IMR-90 (cell line): ENCODE results near the gene ARMS2. TPM values are rescaled to one million over a fixed set of nuclear protein-coding genes. Genes with fewer than 3 reads are reported as not detected.

Experiments
- ATAC-seq: fragments of 200-7000 bp; cut with Tn5 transposase; 2 replicates; pipeline ENCODE4 v1.9.1; 2020; ENCODE audit warnings: low read depth, mild to moderate bottlenecking, moderate library complexity
- BruUV-seq: library from RNA; stranded (reverse); fragments of 400-500 nt; replicated peaks from 2 replicates; lab custom pipeline; 2021; lab: Mats Ljungman, UMichigan
- CTCF ChIA-PET: fragments of 300-600 bp; formaldehyde crosslinking; extraction: SDS; loops from one replicate; lab custom pipeline; 2021; ENCODE audit warnings: antibody characterized with exemption; lab: Yijun Ruan, JAX
- POLR2A ChIA-PET: fragments of 300-600 bp; sonication (Branson Sonifier 250); formaldehyde crosslinking; loops from one replicate; lab custom pipeline; 2022; ENCODE audit warnings: antibody characterized with exemption; ENCODE audit not compliant: unreplicated experiment; lab: Charles Lee
- DNase-seq: peaks from one replicate; pipeline ENCODE4 v3.0.0; 2013
- H2AFZ ChIP-seq: replicated peaks from 2 replicates; pipeline ENCODE3; 2013; ENCODE audit warnings: low read length, mild to moderate bottlenecking; ENCODE audit not compliant: poor library complexity
- H2AK5ac ChIP-seq: 2 replicates; pipeline ENCODE4 v1.6.1; 2013; ENCODE audit warnings: low read depth, low read length, inconsistent platforms
- H2AK9ac ChIP-seq: replicated peaks from 2 replicates; pipeline ENCODE3; 2013; ENCODE audit warnings: mild to moderate bottlenecking, low read depth, low read length, moderate library complexity; ENCODE audit not compliant: poor library complexity
- H2BK120ac ChIP-seq: 2 replicates; pipeline ENCODE4 v1.6.1; 2013; ENCODE audit warnings: low read depth, low read length, inconsistent platforms
- H2BK15ac ChIP-seq: 3 replicates; pipeline ENCODE4 v1.6.1; 2013; ENCODE audit warnings: low read depth, low read length, inconsistent platforms
- H2BK20ac ChIP-seq: 2 replicates; pipeline ENCODE4 v1.6.1; 2013; ENCODE audit warnings: low read depth, mild to moderate bottlenecking, inconsistent platforms, low read length, moderate library complexity
- H2BK5ac ChIP-seq: 2 replicates; pipeline ENCODE4 v1.6.1; 2013; ENCODE audit warnings: mild to moderate bottlenecking, low read depth, low read length, inconsistent platforms; ENCODE audit not compliant: poor library complexity, severe bottlenecking
- H3K14ac ChIP-seq: replicated peaks from 2 replicates; pipeline ENCODE4 v1.6.1; 2013; ENCODE audit warnings: low read depth, low read length, inconsistent platforms
- H3K18ac ChIP-seq: 2 replicates; pipeline ENCODE4 v1.6.1; 2013; ENCODE audit warnings: low read depth, low read length, control low read depth
- H3K23ac ChIP-seq: 2 replicates; pipeline ENCODE4 v1.6.1; 2013; ENCODE audit warnings: low read depth, low read length, inconsistent platforms
- H3K27ac ChIP-seq: 2 replicates; pipeline ENCODE4 v1.5.1; 2013; ENCODE audit warnings: mild to moderate bottlenecking, control low read depth, low read length; ENCODE audit not compliant: insufficient read depth
- H3K27me3 ChIP-seq: 2 replicates; pipeline ENCODE4 v1.6.1; 2013; ENCODE audit warnings: low read length; ENCODE audit not compliant: control insufficient read depth, insufficient read depth
- H3K36me3 ChIP-seq: 2 replicates; pipeline ENCODE4 v1.6.1; 2013; ENCODE audit warnings: low read length, mixed read lengths; ENCODE audit not compliant: control insufficient read depth, insufficient read depth
- H3K4ac ChIP-seq: 2 replicates; pipeline ENCODE4 v1.6.1; 2013; ENCODE audit warnings: low read depth, low read length, inconsistent platforms
- H3K4me1 ChIP-seq: 2 replicates; pipeline ENCODE4 v1.6.1; 2013; ENCODE audit warnings: low read length, mixed read lengths; ENCODE audit not compliant: control insufficient read depth, insufficient read depth
- H3K4me2 ChIP-seq: 2 replicates; pipeline ENCODE4 v1.6.1; 2013; ENCODE audit warnings: low read depth, mild to moderate bottlenecking, control low read depth, low read length, moderate library complexity
- H3K4me3 ChIP-seq: 2 replicates; pipeline ENCODE4 v1.5.1; 2013; ENCODE audit warnings: low read depth, mild to moderate bottlenecking, control low read depth, low read length, moderate library complexity; ENCODE audit not compliant: insufficient read depth
- H3K56ac ChIP-seq: 2 replicates; pipeline ENCODE4 v1.6.1; 2013; ENCODE audit warnings: low read length, inconsistent platforms; ENCODE audit not compliant: insufficient read depth; ENCODE audit errors: extremely low read depth
- H3K79me1 ChIP-seq, 2 experiments: 2 replicates each; pipeline ENCODE4 v1.6.1; 2013; ENCODE audit warnings: low read length in 2 of 2, inconsistent platforms in 1 of 2, low read depth in 1 of 2
- H3K9ac ChIP-seq: 2 replicates; pipeline ENCODE4 v1.6.1; 2013; ENCODE audit warnings: low read depth, low read length, control low read depth
- H3K9me1 ChIP-seq: 2 replicates; pipeline ENCODE4 v1.6.1; 2013; ENCODE audit warnings: low read length, inconsistent platforms; ENCODE audit not compliant: insufficient read depth
- H3K9me3 ChIP-seq: 2 replicates; pipeline ENCODE4 v1.6.1; 2013; ENCODE audit warnings: low read length; ENCODE audit not compliant: control insufficient read depth, insufficient read depth
- H4K20me1 ChIP-seq: 2 replicates; pipeline ENCODE4 v1.6.1; 2013; ENCODE audit warnings: low read length, inconsistent platforms; ENCODE audit not compliant: insufficient read depth
- H4K5ac ChIP-seq: 2 replicates; pipeline ENCODE4 v1.6.1; 2013; ENCODE audit warnings: mild to moderate bottlenecking, low read depth, low read length, control low read depth
- H4K8ac ChIP-seq, 2 experiments: 2 replicates each; pipeline ENCODE4 v1.6.1; 2013; ENCODE audit warnings: low read depth in 2 of 2, low read length in 2 of 2, control low read depth in 1 of 2, inconsistent platforms in 1 of 2
- H4K91ac ChIP-seq: 2 replicates; pipeline ENCODE4 v1.6.1; 2013; ENCODE audit warnings: low read depth, low read length, inconsistent platforms; ENCODE audit not compliant: insufficient read depth
- BHLHE40 ChIP-seq: fragments of 150-350 bp; IDR thresholded peaks from 2 replicates; pipeline ENCODE4 v1.6.1; 2016; ENCODE audit warnings: mild to moderate bottlenecking, low read depth, low read length
- CEBPB ChIP-seq: IDR thresholded peaks from 2 replicates; pipeline ENCODE4 v1.6.1; 2012; ENCODE audit warnings: low read depth, low read length, improper control_type of control experiment
- CHD1 ChIP-seq: IDR thresholded peaks from 2 replicates; pipeline ENCODE4 v1.6.1; 2012; ENCODE audit warnings: low read depth, low read length, improper control_type of control experiment
- CTCF ChIP-seq: conservative IDR thresholded peaks from 2 replicates; pipeline ENCODE4 v1.5.1; 2012; ENCODE audit warnings: mild to moderate bottlenecking, low read depth, low read length, improper control_type of control experiment
- ELK1 ChIP-seq: fragments of 150-350 bp; IDR thresholded peaks from 2 replicates; pipeline ENCODE4 v1.6.1; 2016; ENCODE audit warnings: low read depth, mild to moderate bottlenecking, low read length, moderate library complexity, borderline replicate concordance
- FOS ChIP-seq: fragments of 150-350 bp; IDR thresholded peaks from 2 replicates; pipeline ENCODE4 v1.6.1; 2016; ENCODE audit warnings: low read depth, low read length
- MAFK ChIP-seq: IDR thresholded peaks from 2 replicates; pipeline ENCODE4 v1.6.1; 2012; ENCODE audit warnings: low read depth, low read length, improper control_type of control experiment
- MAZ ChIP-seq: IDR thresholded peaks from 2 replicates; pipeline ENCODE4 v1.6.1; 2012; ENCODE audit warnings: low read depth, mild to moderate bottlenecking, low read length, improper control_type of control experiment, moderate library complexity, borderline replicate concordance
- MXI1 ChIP-seq: IDR thresholded peaks from 2 replicates; pipeline ENCODE4 v1.6.1; 2012; ENCODE audit warnings: low read depth, mild to moderate bottlenecking, low read length, moderate library complexity, borderline replicate concordance
- NFE2L2 ChIP-seq: fragments of 150-350 bp; IDR thresholded peaks from 2 replicates; pipeline ENCODE4 v1.6.1; 2016; ENCODE audit warnings: low read depth, mild to moderate bottlenecking, low read length
- POLR2A ChIP-seq: IDR thresholded peaks from 2 replicates; pipeline ENCODE4 v1.6.1; 2012; ENCODE audit warnings: mild to moderate bottlenecking, low read depth, low read length
- RAD21 ChIP-seq: IDR thresholded peaks from 2 replicates; pipeline ENCODE4 v1.6.1; 2012; ENCODE audit warnings: low read length, improper control_type of control experiment
- RCOR1 ChIP-seq: IDR thresholded peaks from 2 replicates; pipeline ENCODE4 v1.6.1; 2012; ENCODE audit warnings: mild to moderate bottlenecking, low read length, improper control_type of control experiment; ENCODE audit not compliant: insufficient replicate concordance
- RFX5 ChIP-seq: IDR thresholded peaks from 2 replicates; pipeline ENCODE4 v1.8.0; 2012; ENCODE audit warnings: low read depth, mild to moderate bottlenecking, low read length, moderate library complexity
- SMC3 ChIP-seq: fragments of 150-350 bp; IDR thresholded peaks from 2 replicates; pipeline ENCODE4 v1.6.1; 2016; ENCODE audit warnings: low read depth, mild to moderate bottlenecking, antibody characterized with exemption, low read length, moderate library complexity
- USF2 ChIP-seq: fragments of 150-350 bp; IDR thresholded peaks from 2 replicates; pipeline ENCODE4 v1.6.1; 2017; ENCODE audit warnings: mild to moderate bottlenecking, antibody characterized with exemption, low read length, low read depth
- WGBS, 2 experiments: methylation state at CpG; one replicate each; pipeline versions ENCODE4 v1.1.5 to v1.1.7; 2013; ENCODE audit warnings: missing lambda C conversion rate in 2 of 2; ENCODE audit not compliant: insufficient read length in 1 of 2; ENCODE audit errors: extremely low coverage in 2 of 2; 5-methylcytosine and 5-hydroxymethylcytosine counted together
- dilution Hi-C: fragments of 300-500 bp; cut with HindIII; formaldehyde crosslinking; loops from one replicate; pipeline ENCODE4 v1.14.3; 2018; ENCODE audit warnings: low sequenced_read_pairs; ENCODE audit not compliant: unreplicated experiment
- in situ Hi-C: fragments of 300-500 bp; cut with MboI; formaldehyde crosslinking; loops from 3 replicates; pipeline ENCODE4 v1.14.3; 2019; ENCODE audit warnings: low sequenced_read_pairs, inconsistent platforms, mixed read lengths
- intact Hi-C: fragments of 100-400 bp; cut with micrococcal nuclease; formaldehyde crosslinking; loops from 2 replicates; pipeline ENCODE4 v1.10.0; 2022
- polyA plus RNA-seq, 3 experiments: library from polyadenylated mRNA; depleted of rRNA; stranded (reverse); fragments of >200 nt; gene quantifications; 2 replicates each; pipeline ENCODE4 v1.2.3, GENCODE V29; 2012; ENCODE audit warnings: low replicate concordance in 1 of 3
- total RNA-seq: library from RNA; depleted of rRNA; stranded (reverse); fragments of >200 nt; gene quantifications from 2 replicates; pipeline ENCODE4 v1.2.3, GENCODE V29; 2012

Gene ARMS2
- total and polyA plus RNA-seq, 2 of the 4 experiments (the other 2 are of a cell fraction), result not detected

- Histone ChIP-seq H2AFZ (peak overlapping the region; percentile 35), H4K8ac (no peak overlapping the region), H4K20me1 (no peaks in the 10 kb centered on the region; the same call in 1 of the 2 replicates), H4K91ac (no peak overlapping the region), H3K4me2 (no peak overlapping the region), H3K14ac (no peak overlapping the region), H2AK5ac (peak overlapping the region; percentile 4; the same call in 1 of the 2 replicates), H3K9me3 (no peaks in the 10 kb centered on the region), H3K56ac (no peak overlapping the region), H2BK20ac (no peak overlapping the region), H2AK9ac (peak overlapping the region; percentile 33), H3K4ac (no peak overlapping the region), H3K9ac (no peak overlapping the region), H2BK15ac (no peak overlapping the region), H3K4me1 (peaks cover 16% of the 10 kb centered on the region), H3K23ac (no peak overlapping the region), H2BK5ac (no peak overlapping the region), H3K27ac (no peak overlapping the region), H2BK120ac (no peak overlapping the region), H3K36me3 (peaks cover 7% of the 10 kb centered on the region; the same call in 1 of the 2 replicates), H3K27me3 (no peaks in the 10 kb centered on the region), H3K79me1 (peaks cover 3 to 8% of the 10 kb centered on the region in 2 experiments; a peak in 2 of 4 replicates), H3K18ac (no peak overlapping the region), H3K4me3 (no peak overlapping the region), H3K9me1 (0 out of 2 replicates have a peak, but pooled peaks cover 4% of the 10 kb centered on the region), H4K5ac (no peak overlapping the region)
- ChIA-PET CTCF (no interaction called here), POLR2A (no interaction called here)
- 34% methylated on average over 7 of the region's 16 CpGs; no CpG with 5 or more reads in 1 of the 2 experiments for WGBS, 2 experiments
- ATAC-seq (peak; percentile 64), DNase-seq (peak; percentile 78)
- in situ Hi-C loops, result no loop called here
- peak; percentile 76; the same call in 1 of the 2 replicates for TF ChIP-seq MXI1
- TF ChIP-seq BHLHE40, result peak; percentile 20; the same call in 1 of the 2 replicates
- TF ChIP-seq RCOR1, result no peak
- TF ChIP-seq USF2, result peak; percentile 93
- no peak for TF ChIP-seq MAFK
- no peak for TF ChIP-seq RAD21
- TF ChIP-seq CEBPB, result peak; percentile 73
- TF ChIP-seq POLR2A, result no peak
- no peak for TF ChIP-seq SMC3
- TF ChIP-seq NFE2L2, result no peak
- no peak for TF ChIP-seq MAZ
- TF ChIP-seq FOS, result no peak
- no peak for TF ChIP-seq RFX5
- TF ChIP-seq CTCF, result no peak
- TF ChIP-seq CHD1, result no peak
- no peak for TF ChIP-seq ELK1
- dilution Hi-C loops, result no loop called here
- BruUV-seq, result no TSS peak
- intact Hi-C loops, result no loop called here
Observed at GRCh38 chr10:122487174-122487765, 32.8 kb downstream of the ARMS2 start.
